Endothelial cell of umbilical vein (primary cell): Measurements from ENCODE around the gene MOGAT3. TPM values are rescaled to one million over a fixed set of nuclear protein-coding genes. Genes with fewer than 3 reads are reported as not detected.
A peak's percentile ranks its signal among the peaks of the same experiment; 100 is the strongest.

ENCODE experiments used
- BruUV-seq: library from RNA; stranded (reverse); fragments of 400-500 nt; replicated peaks from 2 replicates; lab custom pipeline; 2021; lab: Mats Ljungman, UMichigan
- CTCF ChIA-PET: fragments of 300-600, 350-600 bp; sonication (Branson Sonifier 250); formaldehyde crosslinking; loops from one replicate; lab custom pipeline; 2021; ENCODE audit warnings: antibody characterized with exemption, inconsistent platforms; lab: Charles Lee
- POLR2A ChIA-PET: fragments of 300-600, 350-600 bp; sonication (Branson Sonifier 250); formaldehyde crosslinking; loops from one replicate; lab custom pipeline; 2021; ENCODE audit warnings: antibody characterized with exemption, inconsistent platforms; lab: Charles Lee
- DNase-seq: peaks from one replicate; pipeline ENCODE4 v3.0.0-alpha.2; 2011; ENCODE audit warnings: low read depth, low spot score
- FAIRE-seq: peaks from 2 replicates; lab custom pipeline; 2011; peaks lifted over from hg19 to GRCh38; lab: Jason Lieb, UNC
- H2AFZ ChIP-seq: 2 replicates; pipeline ENCODE4 v1.6.0; 2012; ENCODE audit warnings: low read depth, low read length, control low read depth, inconsistent platforms
- H3K27ac ChIP-seq: 2 replicates; pipeline ENCODE4 v1.5.1; 2011; ENCODE audit warnings: low read depth, mild to moderate bottlenecking, control low read depth, low read length, moderate library complexity; ENCODE audit not compliant: insufficient read depth
- H3K27me3 ChIP-seq, 2 experiments: 2 replicates each; pipeline versions ENCODE4 v1.6.0 to v1.6.1; 2011; ENCODE audit warnings: low read length in 2 of 2, mixed read lengths in 1 of 2; ENCODE audit not compliant: control insufficient read depth in 2 of 2, insufficient read depth in 2 of 2
- H3K36me3 ChIP-seq, 2 experiments: 2 replicates in 1 of 2; 3 replicates in 1 of 2; pipeline ENCODE4 v1.5.1; 2011; ENCODE audit warnings: low read length in 2 of 2, mild to moderate bottlenecking in 1 of 2, moderate library complexity in 1 of 2; ENCODE audit not compliant: control insufficient read depth in 2 of 2, insufficient read depth in 2 of 2; ENCODE audit errors: extremely low read depth in 1 of 2
- H3K4me1 ChIP-seq: 3 replicates; pipeline ENCODE4 v1.5.1; 2011; ENCODE audit warnings: mild to moderate bottlenecking, low read length; ENCODE audit not compliant: control insufficient read depth, insufficient read depth; ENCODE audit errors: extremely low read depth
- H3K4me2 ChIP-seq: 2 replicates; pipeline ENCODE4 v1.6.1; 2011; ENCODE audit warnings: low read length, control low read depth, mixed read lengths; ENCODE audit not compliant: insufficient read depth
- H3K4me3 ChIP-seq, 3 experiments: fragments of 200-600 bp in 1 of 3; sonication (generic), shearing (Covaris generic) in 1 of 3; replicated peaks in 1 of 3; 2 replicates each; pipeline ENCODE4 v1.5.1; 2011 to 2016; ENCODE audit warnings: control low read depth in 3 of 3, low read length in 3 of 3, mild to moderate bottlenecking in 2 of 3, inconsistent platforms in 1 of 3, low read depth in 1 of 3, moderate library complexity in 1 of 3; ENCODE audit not compliant: insufficient read depth in 1 of 3
- H3K79me2 ChIP-seq: 2 replicates; pipeline ENCODE4 v1.6.0; 2012; ENCODE audit warnings: low read length, inconsistent platforms; ENCODE audit not compliant: control insufficient read depth, insufficient read depth
- H3K9ac ChIP-seq: replicated peaks from 2 replicates; pipeline ENCODE3; 2011; ENCODE audit warnings: low read length, control low read depth; ENCODE audit not compliant: insufficient read depth; ENCODE audit errors: extremely low read depth
- H3K9me1 ChIP-seq: replicated peaks from 3 replicates; pipeline ENCODE4 v1.6.0; 2011; ENCODE audit warnings: mild to moderate bottlenecking, low read length; ENCODE audit not compliant: control insufficient read depth, insufficient read depth; ENCODE audit errors: extremely low read depth
- H3K9me3 ChIP-seq: replicated peaks from 2 replicates; pipeline ENCODE4 v1.5.1; 2012; ENCODE audit warnings: low read length, inconsistent platforms; ENCODE audit not compliant: control insufficient read depth, insufficient read depth
- H4K20me1 ChIP-seq: replicated peaks from 2 replicates; pipeline ENCODE3; 2011; ENCODE audit warnings: mild to moderate bottlenecking, low read length; ENCODE audit not compliant: control insufficient read depth, insufficient read depth; ENCODE audit errors: extremely low read depth
- CTCF ChIP-seq, 2 donors: IDR thresholded peaks; 1 replicate in 1 of 2; 2 replicates in 1 of 2; pipeline ENCODE4 v1.5.1; 2011; ENCODE audit warnings: low read length in 2 of 2, mild to moderate bottlenecking in 2 of 2, moderate library complexity in 2 of 2, control low read depth in 1 of 2, inconsistent platforms in 1 of 2, low read depth in 1 of 2; ENCODE audit not compliant: insufficient read depth in 1 of 2; ENCODE audit errors: extremely low read depth in 1 of 2
- EZH2 ChIP-seq: IDR thresholded peaks from 2 replicates; pipeline ENCODE4 v1.6.1; 2012; ENCODE audit warnings: borderline replicate concordance, low read depth, mild to moderate bottlenecking, moderate library complexity, low read length, inconsistent platforms; ENCODE audit not compliant: severe bottlenecking
- FOS ChIP-seq: IDR thresholded peaks from 2 replicates; pipeline ENCODE4 v1.6.1; 2011; ENCODE audit warnings: mild to moderate bottlenecking, low read length, moderate library complexity, borderline replicate concordance; ENCODE audit not compliant: insufficient read depth
- GATA2 ChIP-seq: IDR thresholded peaks from 2 replicates; pipeline ENCODE4 v1.7.0; 2011; ENCODE audit warnings: low read depth, mild to moderate bottlenecking, moderate library complexity, mixed read lengths, low read length; ENCODE audit not compliant: insufficient read length, insufficient read depth
- JUN ChIP-seq: IDR thresholded peaks from 2 replicates; pipeline ENCODE4 v1.6.1; 2011; ENCODE audit warnings: borderline replicate concordance, low read depth; ENCODE audit not compliant: insufficient read length, insufficient read depth
- MYC ChIP-seq: IDR thresholded peaks from one replicate; pipeline ENCODE4 v1.6.1; 2011; ENCODE audit warnings: mild to moderate bottlenecking, low read depth, low read length
- POLR2A ChIP-seq: IDR thresholded peaks from 2 replicates; pipeline ENCODE4 v1.6.1; 2012; ENCODE audit warnings: low read depth, mild to moderate bottlenecking, control low read depth, low read length
- POLR2AphosphoS5 ChIP-seq: IDR thresholded peaks from 2 replicates; pipeline ENCODE4 v1.6.1; 2012; ENCODE audit warnings: low read depth, mild to moderate bottlenecking, control low read depth, low read length, moderate library complexity; ENCODE audit not compliant: insufficient read depth
- dilution Hi-C: fragments of 300-500 bp; cut with MboI; formaldehyde crosslinking; loops from one replicate; pipeline ENCODE4 v1.15.0; 2019; ENCODE audit warnings: low sequenced_read_pairs; ENCODE audit not compliant: extremely low pct_ligation_motif_present
- intact Hi-C: fragments of 100-400 bp; cut with micrococcal nuclease; formaldehyde crosslinking; loops from one replicate; pipeline ENCODE4 v1.10.0; 2022
- polyA plus RNA-seq, 4 experiments: library from polyadenylated mRNA; depleted of rRNA in 3 of 4; stranded (reverse) in 3 of 4; unstranded in 1 of 4; fragments of >200 nt; gene quantifications; 2 replicates each; pipeline versions ENCODE4 v1.2.1 to v1.2.3, GENCODE V29; 2011 to 2012; ENCODE audit warnings: missing spikeins in 1 of 4
- total RNA-seq: library from RNA; stranded (reverse); gene quantifications from 2 replicates; pipeline ENCODE4 v1.2.3, GENCODE V29; 2021
- TF ChIP-seq, protein P1 (sequence below): IDR thresholded peaks from 2 replicates; pipeline ENCODE4 v1.6.1; 2011; ENCODE audit not compliant: insufficient read depth, insufficient read length

Gene MOGAT3
- total and polyA plus RNA-seq, 2 donors (not counting 3 experiments of a cell fraction or from before 2014, with no cell fraction given): not detected

- Histone ChIP-seq H4K20me1 (no peaks in the 10 kb centered on the region), H3K4me3 (peak overlapping the region; percentile 75 to 84 (median 78)), H3K79me2 (peaks cover 52% of the 10 kb centered on the region), H2AFZ (peak overlapping the region; percentile 33), H3K27ac (peak overlapping the region; percentile 29), H3K9me3 (no peaks in the 10 kb centered on the region), H3K4me2 (peak overlapping the region; percentile 93), H3K4me1 (peaks cover 13% of the 10 kb centered on the region), H3K36me3 (peaks cover 3 to 17% of the 10 kb centered on the region in 2 experiments), H3K9ac (peak overlapping the region; percentile 43), H3K9me1 (no peaks in the 10 kb centered on the region), H3K27me3 (no peaks in the 10 kb centered on the region)
- intact Hi-C loops (loop anchor here (1.0 kb wide), 2 partner anchors 28 to 35 kb away; partner anchors contain the start of gene FIS1), dilution Hi-C loops (no loop called here)
- ChIA-PET POLR2A (interaction anchor here (0.6 to 2.1 kb wide), 3 partner anchors 9 to 27 kb away, joined by 3 to 12 read pairs (median 4); partner anchors contain the start of gene FIS1), CTCF (interaction anchor here (0.7 to 4.5 kb wide), 14 partner anchors 8 to 105 kb away, joined by 3 to 112 read pairs (median 8); partner anchors contain the start of genes CLDN15, FIS1 and IFT22)
- no peak for TF ChIP-seq EZH2
- no peak for TF ChIP-seq FOS
- TF ChIP-seq POLR2A: no peak
- TF ChIP-seq MYC: no peak
- FAIRE-seq (no peak), DNase-seq (peak; percentile 21)
- TSS peak; percentile 63 for BruUV-seq
These were observed 16.1 kb upstream of the MOGAT3 start for GRCh38 chr7:101216860-101217387.

GRCh38 chr7:101216001-101216859 lies 15.4 kb upstream of the MOGAT3 start:
- Histone ChIP-seq H3K4me2 (peak overlapping the region; percentile 93), H3K9ac (peak overlapping the region; percentile 43), H3K4me1 (peaks cover 13% of the 10 kb centered on the region), H3K36me3 (peaks cover 8 to 24% of the 10 kb centered on the region in 2 experiments), H3K27ac (no peak overlapping the region), H3K9me1 (no peaks in the 10 kb centered on the region), H4K20me1 (no peaks in the 10 kb centered on the region), H2AFZ (peak overlapping the region; percentile 33), H3K9me3 (no peaks in the 10 kb centered on the region), H3K79me2 (peaks cover 45% of the 10 kb centered on the region), H3K27me3 (no peaks in the 10 kb centered on the region), H3K4me3 (peak overlapping the region; percentile 75 to 84 (median 78))
- intact Hi-C loops (no loop called here), dilution Hi-C loops (no loop called here)
- FAIRE-seq (peak; percentile 66), DNase-seq (no peak)
- no TSS peak for BruUV-seq
- TF ChIP-seq JUN: no peak
- TF ChIP-seq CTCF (IDR thresholded peaks at IDR 0.05; ENCODE audit: extremely low read depth in 1 of 2, insufficient read depth in 1 of 2, low read depth in 1 of 2, low read length in 2 of 2): no peak
- TF ChIP-seq EZH2: no peak
- no peak for TF ChIP-seq POLR2A
- no peak for TF ChIP-seq POLR2AphosphoS5
- no peak for TF ChIP-seq GATA2
- TF ChIP-seq, protein P1, sequence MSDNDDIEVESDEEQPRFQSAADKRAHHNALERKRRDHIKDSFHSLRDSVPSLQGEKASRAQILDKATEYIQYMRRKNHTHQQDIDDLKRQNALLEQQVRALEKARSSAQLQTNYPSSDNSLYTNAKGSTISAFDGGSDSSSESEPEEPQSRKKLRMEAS: no peak
- TF ChIP-seq MYC: no peak
- no peak for TF ChIP-seq FOS
- POLR2A ChIA-PET: interaction anchor here (0.6 kb wide), 1 partner anchor 9 kb away, joined by 4 read pairs; no protein-coding TSS in a partner anchor
- CTCF ChIA-PET: interaction anchor here (0.7 to 4.5 kb wide), 10 partner anchors 8 to 105 kb away, joined by 3 to 112 read pairs (median 10); partner anchors contain the start of genes CLDN15, FIS1 and IFT22
